ENCODE measurements around the gene SMAD3. TPM values are rescaled to one million over a fixed set of nuclear protein-coding genes. Genes with fewer than 3 reads are reported as not detected.
A peak's percentile ranks its signal among the peaks of the same experiment; 100 is the strongest.

The SMAD3 gene
- total RNA-seq, 2 experiments from 2014 or later: 33.7 to 40.8 TPM

- H3K4me3 Mint-ChIP-seq: no peak overlapping the region
- peaks cover 83% of the 10 kb centered on the region for H3K4me1 Mint-ChIP-seq
- H3K27ac Mint-ChIP-seq: peak overlapping the region; percentile 87
- ChIA-PET POLR2A (interaction anchor here (0.6 to 1.2 kb wide), 2 partner anchors 10 to 1304 kb away, joined by 3 to 4 read pairs; no protein-coding TSS in a partner anchor), CTCF (interaction anchor here (1.1 to 1.4 kb wide), 4 partner anchors 9 to 16 kb away, joined by 3 to 5 read pairs (median 3); no protein-coding TSS in a partner anchor)
- ATAC-seq (no peak), DNase-seq (no peak)
- H3K9me3 Mint-ChIP-seq (ENCODE audit: low read depth): no peaks in the 10 kb centered on the region
- intact Hi-C loops (cut with DNase I, micrococcal nuclease): no loop called here
- H3K27me3 Mint-ChIP-seq: no peaks in the 10 kb centered on the region
- H3K36me3 Mint-ChIP-seq (ENCODE audit: low read depth): peaks cover 5% of the 10 kb centered on the region
These were observed 72.8 kb downstream of the SMAD3 start for GRCh38 chr15:67137951-67138848.

DNA sequence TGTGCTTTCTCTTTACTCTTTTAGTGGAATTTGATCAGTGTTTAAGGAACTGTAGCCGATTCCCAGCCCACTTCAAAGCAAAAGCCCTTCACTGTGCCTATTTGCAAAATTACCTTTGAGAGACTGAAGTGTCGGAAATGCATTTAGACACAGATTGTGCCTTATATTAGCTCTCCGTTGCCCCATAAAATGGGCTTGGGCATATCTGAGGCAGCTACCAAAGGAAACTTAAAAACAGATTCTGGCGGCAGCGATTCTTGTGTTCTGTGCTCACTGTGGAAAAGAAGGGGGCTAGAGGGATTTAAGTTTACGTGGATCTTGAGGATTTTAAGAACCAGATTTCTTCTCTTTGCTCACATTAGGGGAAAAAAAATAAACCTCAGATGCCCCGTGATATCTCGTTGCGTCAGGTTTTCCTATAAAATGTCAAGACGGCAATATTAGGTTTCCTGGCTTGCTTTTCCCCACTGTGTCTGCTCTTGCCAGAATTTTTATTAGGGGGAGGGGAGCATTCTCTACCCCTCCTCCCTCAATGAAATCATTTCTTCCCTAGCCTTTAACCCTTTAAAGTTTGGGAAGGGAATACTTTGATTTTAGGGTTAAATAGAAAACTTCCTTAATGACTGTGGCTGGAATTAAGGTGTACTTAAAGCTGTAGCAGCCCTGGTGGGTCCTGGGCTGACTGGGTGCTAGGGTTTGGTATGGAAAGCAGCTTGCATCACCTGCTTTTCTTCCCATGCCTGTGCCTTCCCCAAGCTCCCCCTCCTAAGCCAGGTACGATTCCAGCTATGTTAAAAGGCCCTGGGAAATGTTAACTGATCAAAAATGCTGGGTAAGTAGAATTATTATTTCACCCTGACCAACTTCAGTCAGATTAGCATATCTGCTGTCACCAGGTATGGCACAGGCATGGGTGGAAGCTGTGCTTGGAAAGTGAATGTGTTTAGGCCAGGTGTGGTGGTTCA is 73.8 kb downstream of the SMAD3 start:
- Mint-ChIP-seq H3K9me3 (ENCODE audit: low read depth) (no peaks in the 10 kb centered on the region), H3K4me1 (peaks cover 78% of the 10 kb centered on the region), H3K27ac (peak overlapping the region; percentile 42), H3K36me3 (ENCODE audit: low read depth) (peaks cover 5% of the 10 kb centered on the region), H3K27me3 (no peaks in the 10 kb centered on the region), H3K4me3 (no peak overlapping the region)
- DNase-seq: no peak
- CTCF ChIA-PET: interaction anchor here (0.6 to 2.1 kb wide), 6 partner anchors 9 to 263 kb away, joined by 3 to 5 read pairs (median 3); no protein-coding TSS in a partner anchor
- POLR2A ChIA-PET: no interaction called here
- ATAC-seq: no peak
- intact Hi-C loops (cut with DNase I, micrococcal nuclease): no loop called here

DNA sequence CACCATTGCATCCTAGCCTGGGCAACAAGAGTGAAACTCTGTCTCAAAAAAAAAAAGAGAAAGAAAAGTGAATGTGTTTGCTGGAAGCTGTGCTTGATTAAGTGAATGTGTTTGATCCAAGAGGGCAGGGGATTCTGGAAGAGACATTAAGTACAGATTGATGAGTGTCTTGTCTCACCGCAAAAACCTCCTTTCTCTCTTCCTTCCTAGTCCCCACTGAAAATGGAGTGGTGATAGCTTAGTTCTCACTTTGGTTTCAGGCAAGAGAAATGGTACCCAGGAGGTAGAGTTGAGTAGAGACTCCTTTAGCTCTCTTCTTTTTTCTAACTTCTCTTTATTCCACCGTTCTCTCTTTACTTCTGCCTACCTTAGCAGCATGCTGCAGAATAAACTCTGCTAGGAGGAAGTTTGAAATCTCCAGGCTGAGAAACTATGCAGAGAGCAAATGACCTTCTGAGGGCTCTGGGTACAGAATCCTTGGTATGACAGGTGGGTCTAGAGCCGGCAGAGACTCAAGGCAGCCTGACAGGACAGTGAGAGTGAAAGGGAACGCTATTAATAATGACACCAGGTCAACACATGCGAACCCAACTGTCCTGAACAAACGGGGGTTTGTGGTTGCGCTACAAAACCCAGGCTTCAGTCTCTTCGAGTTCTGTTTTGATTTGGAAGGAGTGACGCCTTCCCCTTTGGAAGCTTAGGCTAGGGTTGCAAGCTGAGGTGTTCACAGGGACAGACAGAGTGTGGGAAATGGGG is 74.9 kb downstream of the SMAD3 start:
- Mint-ChIP-seq H3K36me3 (ENCODE audit: low read depth) (peaks cover 5% of the 10 kb centered on the region), H3K27me3 (no peaks in the 10 kb centered on the region), H3K9me3 (ENCODE audit: low read depth) (no peaks in the 10 kb centered on the region), H3K27ac (peak overlapping the region; percentile 42), H3K4me1 (peaks cover 77% of the 10 kb centered on the region), H3K4me3 (no peak overlapping the region)
- POLR2A ChIA-PET: no interaction called here
- DNase-seq (no peak), ATAC-seq (peak; percentile 38)
- CTCF ChIA-PET: interaction anchor here (0.6 to 2.1 kb wide), 5 partner anchors 10 to 389 kb away, joined by 3 to 5 read pairs (median 3); no protein-coding TSS in a partner anchor
- intact Hi-C loops (cut with DNase I, micrococcal nuclease): no loop called here

GRCh38 chr15:67142092-67142766 is 76.8 kb downstream of the SMAD3 start:
- ChIA-PET POLR2A (interaction anchor here (0.5 kb wide), 1 partner anchor 75 kb away, joined by 4 read pairs; no protein-coding TSS in a partner anchor), CTCF (interaction anchor here (0.6 to 1.3 kb wide), 4 partner anchors 14 to 169 kb away, joined by 3 read pairs; no protein-coding TSS in a partner anchor)
- Mint-ChIP-seq H3K4me3 (no peak overlapping the region), H3K27me3 (no peaks in the 10 kb centered on the region), H3K4me1 (peaks cover 81% of the 10 kb centered on the region), H3K36me3 (ENCODE audit: low read depth) (peaks cover 4% of the 10 kb centered on the region), H3K27ac (no peak overlapping the region), H3K9me3 (ENCODE audit: low read depth) (no peaks in the 10 kb centered on the region)
- intact Hi-C loops (cut with DNase I, micrococcal nuclease): no loop called here
- DNase-seq: no peak
- ATAC-seq: no peak

- no peak for DNase-seq
- ChIA-PET CTCF (interaction anchor here (0.9 to 1.2 kb wide), 2 partner anchors 23 to 60 kb away, joined by 3 read pairs; no protein-coding TSS in a partner anchor), POLR2A (no interaction called here)
- no peaks in the 10 kb centered on the region for H3K27me3 Mint-ChIP-seq
- H3K4me3 Mint-ChIP-seq: no peak overlapping the region
- peaks cover 4% of the 10 kb centered on the region for H3K36me3 Mint-ChIP-seq (ENCODE audit: low read depth)
- no peaks in the 10 kb centered on the region for H3K9me3 Mint-ChIP-seq (ENCODE audit: low read depth)
- intact Hi-C loops (cut with DNase I, micrococcal nuclease): no loop called here
- peaks cover 81% of the 10 kb centered on the region for H3K4me1 Mint-ChIP-seq
- no peak overlapping the region for H3K27ac Mint-ChIP-seq
- no peak for ATAC-seq
These were observed 77.3 kb downstream of the SMAD3 start for GRCh38 chr15:67142767-67143100.

DNA sequence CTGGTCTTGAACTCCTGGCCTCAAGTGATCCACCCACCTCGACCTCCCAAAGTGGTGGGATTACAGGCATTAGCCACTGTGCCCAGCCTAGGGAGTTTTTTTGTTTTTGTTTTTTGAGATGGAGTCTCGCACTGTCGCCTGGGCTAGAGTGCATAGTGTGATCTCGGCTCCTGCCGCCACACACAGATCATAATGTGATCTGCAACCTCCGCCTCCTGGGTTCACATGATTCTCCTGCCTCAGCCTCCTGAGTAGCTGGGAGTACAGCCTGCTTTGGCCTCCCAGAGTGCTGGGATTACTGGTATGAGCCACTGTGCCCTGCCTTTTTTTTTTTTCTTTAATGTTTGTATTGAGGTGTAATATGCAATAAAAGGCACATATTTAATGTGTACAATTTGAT is 78.2 kb downstream of the SMAD3 start:
- Mint-ChIP-seq H3K4me3 (no peak overlapping the region), H3K36me3 (ENCODE audit: low read depth) (peaks cover 4% of the 10 kb centered on the region), H3K27ac (no peak overlapping the region), H3K9me3 (ENCODE audit: low read depth) (no peaks in the 10 kb centered on the region), H3K27me3 (no peaks in the 10 kb centered on the region), H3K4me1 (peaks cover 83% of the 10 kb centered on the region)
- POLR2A ChIA-PET: no interaction called here
- CTCF ChIA-PET: no interaction called here
- intact Hi-C loops (cut with DNase I, micrococcal nuclease): no loop called here
- ATAC-seq (no peak), DNase-seq (no peak)

GRCh38 chr15:67144609-67145311 is 79.4 kb downstream of the SMAD3 start:
- Mint-ChIP-seq H3K27me3 (no peaks in the 10 kb centered on the region), H3K4me1 (peaks cover 86% of the 10 kb centered on the region), H3K27ac (peak overlapping the region; percentile 72), H3K4me3 (no peak overlapping the region), H3K9me3 (ENCODE audit: low read depth) (no peaks in the 10 kb centered on the region), H3K36me3 (ENCODE audit: low read depth) (peaks cover 4% of the 10 kb centered on the region)
- ATAC-seq (peak; percentile 18), DNase-seq (no peak)
- ChIA-PET CTCF (no interaction called here), POLR2A (no interaction called here)
- intact Hi-C loops (cut with DNase I, micrococcal nuclease): loop anchor here (5.0 kb wide), 2 partner anchors 98 to 202 kb away; no protein-coding TSS in a partner anchor

GRCh38 chr15:67145312-67145610 is 79.9 kb downstream of the SMAD3 start:
- Mint-ChIP-seq H3K9me3 (ENCODE audit: low read depth) (no peaks in the 10 kb centered on the region), H3K27me3 (no peaks in the 10 kb centered on the region), H3K27ac (no peak overlapping the region), H3K4me3 (no peak overlapping the region), H3K36me3 (ENCODE audit: low read depth) (peaks cover 4% of the 10 kb centered on the region), H3K4me1 (peaks cover 86% of the 10 kb centered on the region)
- intact Hi-C loops (cut with DNase I, micrococcal nuclease): loop anchor here (5.0 kb wide), 2 partner anchors 97 to 203 kb away; no protein-coding TSS in a partner anchor
- DNase-seq (no peak), ATAC-seq (no peak)
- ChIA-PET CTCF (no interaction called here), POLR2A (no interaction called here)

GRCh38 chr15:67145710-67146109 is 80.3 kb downstream of the SMAD3 start:
- intact Hi-C loops (cut with DNase I, micrococcal nuclease): loop anchor here (2.0 to 5.0 kb wide), 3 partner anchors 29 to 203 kb away; no protein-coding TSS in a partner anchor
- POLR2A ChIA-PET: no interaction called here
- peak overlapping the region; percentile 94 for H3K27ac Mint-ChIP-seq

GRCh38 chr15:67146234-67146633 is 80.8 kb downstream of the SMAD3 start:
- ATAC-seq (no peak), DNase-seq (peak; percentile 33)
- H3K4me3 Mint-ChIP-seq: peak overlapping the region; percentile 56
- no peaks in the 10 kb centered on the region for H3K27me3 Mint-ChIP-seq
- H3K36me3 Mint-ChIP-seq (ENCODE audit: low read depth): no peaks in the 10 kb centered on the region
- peak overlapping the region; percentile 94 for H3K27ac Mint-ChIP-seq
- H3K9me3 Mint-ChIP-seq (ENCODE audit: low read depth): no peaks in the 10 kb centered on the region
- H3K4me1 Mint-ChIP-seq: peaks cover 83% of the 10 kb centered on the region
- intact Hi-C loops (cut with DNase I, micrococcal nuclease): loop anchor here (2.0 to 5.0 kb wide), 3 partner anchors 29 to 204 kb away; no protein-coding TSS in a partner anchor
- CTCF ChIA-PET: interaction anchor here (1.1 to 1.7 kb wide), 3 partner anchors 12 to 84 kb away, joined by 3 read pairs; no protein-coding TSS in a partner anchor
- POLR2A ChIA-PET: no interaction called here

More at GRCh38 chr15:67145710-67146109, 80.3 kb downstream of the SMAD3 start:
- peaks cover 2% of the 10 kb centered on the region for H3K36me3 Mint-ChIP-seq (ENCODE audit: low read depth)
- ATAC-seq (no peak), DNase-seq (no peak)
- no peak overlapping the region for H3K4me3 Mint-ChIP-seq
- no peaks in the 10 kb centered on the region for H3K27me3 Mint-ChIP-seq
- CTCF ChIA-PET: no interaction called here
- no peaks in the 10 kb centered on the region for H3K9me3 Mint-ChIP-seq (ENCODE audit: low read depth)
- peaks cover 86% of the 10 kb centered on the region for H3K4me1 Mint-ChIP-seq
